Measurements from ENCODE around the gene ANKRD52.
"Not testable (repeated sequence)": the region's sequence is repeated elsewhere in the genome, so short reads cannot be mapped to it uniquely, and the experiment has no call there.

The ANKRD52 gene

GRCh38 chr12:56204275-56204674 lies 53.9 kb downstream of the ANKRD52 start:
- DNase-seq: no peak

DNA sequence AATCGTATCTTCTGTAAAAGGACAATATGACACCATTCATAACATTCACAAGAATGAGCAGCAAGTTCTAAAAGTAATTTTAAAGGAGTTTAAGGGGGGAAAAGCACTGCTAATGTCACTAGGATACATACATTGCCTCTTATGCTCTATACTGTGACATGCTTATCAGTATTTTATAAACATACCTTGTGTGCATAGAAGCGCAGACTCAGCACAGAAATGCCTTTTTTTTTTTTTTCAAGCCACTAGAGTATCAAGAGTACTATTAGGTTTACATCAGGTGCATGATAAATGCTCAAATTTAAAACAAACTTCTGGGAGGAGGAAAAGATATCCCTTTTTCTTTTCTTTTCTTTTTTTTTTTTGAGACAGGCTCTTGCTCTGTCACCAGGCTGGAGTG lies 55.3 kb downstream of the ANKRD52 start:
- DNase-seq: no peak

DNA sequence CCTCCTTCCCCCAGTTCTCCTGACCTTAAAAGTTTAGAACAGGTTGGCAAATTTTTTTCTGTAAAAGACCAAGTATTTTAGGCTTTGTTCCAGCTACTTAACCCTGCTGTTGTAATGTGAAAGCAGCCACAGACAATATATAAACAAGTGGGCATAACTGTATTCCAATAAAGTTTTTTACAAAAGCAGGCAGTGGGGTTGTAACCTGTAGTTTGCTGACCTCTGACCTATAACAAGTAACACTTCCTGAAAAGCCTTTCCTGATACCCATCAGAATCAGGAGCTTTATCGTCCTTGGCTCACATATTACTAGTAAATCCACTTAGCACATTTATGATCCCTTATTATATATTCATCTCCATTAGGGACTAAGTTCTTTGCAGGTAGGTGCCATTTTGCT lies 55.8 kb downstream of the ANKRD52 start:
- DNase-seq: no peak

- DNase-seq: no peak
These were observed 59.3 kb downstream of the ANKRD52 start for GRCh38 chr12:56198836-56199235.

GRCh38 chr12:56197921-56198635 lies 60.1 kb downstream of the ANKRD52 start:
- DNase-seq: no peak

- DNase-seq: not testable (repeated sequence)
These were observed 61.2 kb downstream of the ANKRD52 start for GRCh38 chr12:56196818-56197550.

DNA sequence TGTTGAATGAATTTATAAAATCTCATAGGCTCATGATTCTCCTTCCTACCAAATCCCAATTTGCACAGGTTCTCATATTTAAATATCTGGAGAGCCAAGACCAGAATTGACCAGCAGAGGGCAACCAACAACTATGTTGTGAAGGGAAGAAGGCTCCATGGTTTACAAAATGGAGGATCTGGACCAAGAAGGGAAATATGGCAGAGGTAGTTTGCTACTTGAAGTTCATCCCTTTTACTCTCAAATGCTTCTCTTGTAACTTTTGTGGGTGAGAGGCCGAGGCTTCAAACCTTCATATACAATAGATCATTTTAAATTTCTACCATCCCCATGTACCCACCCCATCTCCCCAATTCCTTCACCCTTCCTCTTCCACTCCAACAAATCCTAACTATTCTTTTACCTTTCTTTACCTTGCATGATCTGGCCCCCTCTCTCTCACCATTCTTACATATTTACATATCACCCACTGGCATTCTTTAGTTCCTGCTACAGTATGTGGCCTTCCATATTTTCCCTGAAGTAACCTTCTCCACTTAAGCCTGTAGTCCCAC lies 65.1 kb downstream of the ANKRD52 start:
- DNase-seq: peak; percentile 2 to 82

DNA sequence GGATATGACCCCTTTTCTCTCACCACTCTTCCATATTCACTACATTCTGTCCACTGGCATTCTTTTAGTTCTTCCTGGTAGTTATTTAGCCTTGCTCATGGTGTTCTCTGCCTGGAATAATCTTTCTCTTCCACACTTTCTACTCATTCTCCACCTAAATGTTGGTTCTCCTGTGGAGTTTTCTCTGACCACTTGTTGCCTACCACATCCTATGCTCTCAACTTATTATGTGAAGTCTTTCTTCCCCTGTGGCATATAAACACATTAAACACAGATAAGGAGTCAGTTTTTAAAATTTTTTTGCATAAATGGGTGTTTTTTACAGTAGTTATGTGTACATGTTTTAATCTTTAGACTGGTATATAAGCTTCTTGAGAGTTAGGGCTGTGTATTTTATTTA lies 65.6 kb downstream of the ANKRD52 start:
- DNase-seq: no peak

- DNase-seq: no peak
These were observed 67.5 kb downstream of the ANKRD52 start for GRCh38 chr12:56190695-56191155.

GRCh38 chr12:56189918-56190694 lies 68.1 kb downstream of the ANKRD52 start:
- peak; percentile 58 to 86 for DNase-seq

DNA sequence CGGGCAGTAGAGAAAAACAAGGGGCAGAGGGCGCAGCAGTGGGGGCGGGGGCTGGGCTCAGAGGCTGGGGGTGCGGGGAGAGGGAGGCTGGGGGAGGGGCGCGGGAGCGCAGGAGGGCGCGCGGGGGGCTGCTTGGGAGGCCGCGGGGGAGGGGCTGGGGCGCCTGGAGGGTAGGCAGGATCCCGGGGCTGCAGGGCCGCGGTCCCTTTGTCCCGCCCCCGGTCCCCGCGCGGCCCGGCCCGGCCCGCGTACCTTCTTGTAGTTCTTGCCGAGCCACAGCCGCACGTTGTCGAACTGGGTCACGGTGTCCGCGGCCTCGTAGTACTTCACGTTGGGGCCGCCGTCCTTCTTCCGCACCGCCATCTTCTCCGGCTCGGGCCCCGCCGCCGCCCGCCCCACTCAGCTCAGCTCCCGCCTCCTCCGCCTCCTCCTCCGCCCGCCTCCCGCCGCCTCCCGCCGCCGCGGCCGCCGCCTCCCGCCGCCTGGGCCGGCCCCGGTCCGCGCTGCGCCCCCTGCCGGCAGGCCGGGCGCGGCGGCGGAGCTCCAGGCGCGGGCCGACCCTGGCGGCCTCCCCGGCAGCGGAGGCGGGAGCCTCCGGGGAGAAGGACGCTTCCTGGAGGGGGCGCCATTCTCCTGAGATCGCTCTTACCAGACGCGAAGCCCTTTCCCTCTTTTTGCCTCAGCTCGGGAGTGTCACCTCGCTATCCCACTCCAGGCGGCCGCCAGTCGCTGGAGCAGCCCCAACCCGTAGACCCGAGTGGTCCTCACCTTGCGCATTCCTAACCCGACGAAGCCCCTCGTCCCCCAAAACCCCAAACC lies 68.9 kb downstream of the ANKRD52 start, which contains the start of gene SMARCC2:
SMARCC2 (minus strand) TSS at position 385 of the 819 bp plus-strand sequence; CDS start at position 363, 22 bp downstream.
- peak; percentile 80 to 88 for DNase-seq

DNA sequence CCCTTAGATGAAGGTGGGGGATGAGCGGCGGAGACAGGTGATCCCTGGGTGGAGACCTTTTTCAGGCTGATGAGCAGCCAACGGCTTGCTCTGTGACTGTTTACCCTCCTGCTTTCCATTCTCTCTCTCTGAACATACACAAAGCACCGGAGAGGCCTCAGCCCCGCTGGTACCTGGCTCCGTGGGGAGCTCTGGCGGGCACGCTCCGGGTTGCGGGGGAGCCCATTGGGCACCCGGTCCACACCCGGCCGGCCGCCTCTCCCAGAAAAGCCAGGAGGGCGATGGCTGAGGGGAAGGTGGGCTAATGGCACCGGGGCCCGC lies 69.4 kb downstream of the ANKRD52 start:
- no peak for DNase-seq

GRCh38 chr12:56188131-56188777 lies 69.9 kb downstream of the ANKRD52 start:
- DNase-seq: no peak
